Prostate gland (tissue), 2 donors: ENCODE results near the gene TMEM19. TPM values are rescaled to one million over a fixed set of nuclear protein-coding genes. Genes with fewer than 3 reads are reported as not detected.

Experiments
- DNase-seq: peaks from one replicate; pipeline ENCODE4 v3.0.0-alpha.2; 2019; ENCODE audit warnings: low spot score
- H3K27ac ChIP-seq, 2 donors: fragments of 200-600 bp; sonication (generic); 2 replicates each; pipeline ENCODE4 v1.5.1; 2017 to 2019
- H3K27me3 ChIP-seq: fragments of 200-600 bp; sonication (generic); replicated peaks from 2 replicates; pipeline ENCODE4 v1.5.1; 2019; ENCODE audit not compliant: insufficient read depth
- H3K36me3 ChIP-seq, 2 donors: fragments of 200-600 bp; sonication (generic); 1 replicate in 1 of 2; 2 replicates in 1 of 2; pipeline versions ENCODE4 v1.5.1 to v1.8.1; 2017 to 2019
- H3K4me1 ChIP-seq: fragments of 200-600 bp; sonication (generic); replicated peaks from 2 replicates; pipeline ENCODE4 v1.5.1; 2019
- H3K4me3 ChIP-seq, 2 donors: fragments of 200-600 bp; sonication (generic); 2 replicates each; pipeline ENCODE4 v1.5.1; 2017 to 2019
- H3K9me3 ChIP-seq: fragments of 200-600 bp; sonication (generic); 2 replicates; pipeline ENCODE4 v1.5.1; 2017
- POLR2A ChIP-seq: fragments of 450-650 bp; IDR thresholded peaks from one replicate; pipeline ENCODE4 v1.6.1; 2016; ENCODE audit warnings: antibody characterized with exemption, mild to moderate bottlenecking
- POLR2AphosphoS5 ChIP-seq: sonication (generic); formaldehyde crosslinking; IDR thresholded peaks from one replicate; pipeline ENCODE4 v1.6.1; 2017; ENCODE audit warnings: antibody characterized with exemption
- WGBS: methylation state at CpG from one replicate; pipeline ENCODE4 v1.1.5; 2018; 5-methylcytosine and 5-hydroxymethylcytosine counted together
- intact Hi-C: fragments of 100-400 bp; cut with DNase I; formaldehyde crosslinking; loops from one replicate; pipeline ENCODE4 v1.14.2; 2022
- total RNA-seq, 2 donors: library from RNA; depleted of rRNA; stranded (reverse); fragments of >200 nt; gene quantifications; one replicate each; pipeline ENCODE4 v1.1.0, GENCODE V29; 2016
- TF ChIP-seq, protein P1 (sequence below), 4 experiments: fragments of 200-600 bp in 2 of 4; fragments of 450-650 bp in 2 of 4; sonication (generic) in 2 of 4; IDR thresholded peaks; 1 replicate in 3 of 4; 2 replicates in 1 of 4; pipeline ENCODE4 v1.5.1; 2016 to 2019; ENCODE audit warnings: antibody characterized with exemption in 4 of 4, mild to moderate bottlenecking in 2 of 4, moderate library complexity in 2 of 4

The TMEM19 gene
- total RNA-seq, 2 donors from 2014 or later = 21.1 to 39.0 TPM

DNA sequence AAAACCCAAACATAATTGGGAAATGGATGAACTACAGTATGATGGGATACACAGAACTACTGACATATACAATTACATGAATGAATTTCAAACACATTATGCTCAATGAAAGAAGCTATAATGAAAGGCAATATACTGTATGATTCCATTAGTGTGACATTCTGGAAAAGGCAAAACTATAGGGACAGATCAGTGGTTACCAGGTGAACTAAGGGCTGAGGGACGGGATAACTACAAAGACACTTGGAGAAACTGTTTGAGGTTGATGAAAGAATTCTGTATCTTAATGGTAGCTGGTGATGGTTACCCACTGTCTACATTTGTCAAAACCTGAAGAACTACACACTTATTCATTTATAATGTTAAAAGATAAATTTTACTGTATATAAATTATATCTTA is 30.0 kb upstream of the TMEM19 start:
- no peaks in the 10 kb centered on the region for H3K36me3 ChIP-seq

DNA sequence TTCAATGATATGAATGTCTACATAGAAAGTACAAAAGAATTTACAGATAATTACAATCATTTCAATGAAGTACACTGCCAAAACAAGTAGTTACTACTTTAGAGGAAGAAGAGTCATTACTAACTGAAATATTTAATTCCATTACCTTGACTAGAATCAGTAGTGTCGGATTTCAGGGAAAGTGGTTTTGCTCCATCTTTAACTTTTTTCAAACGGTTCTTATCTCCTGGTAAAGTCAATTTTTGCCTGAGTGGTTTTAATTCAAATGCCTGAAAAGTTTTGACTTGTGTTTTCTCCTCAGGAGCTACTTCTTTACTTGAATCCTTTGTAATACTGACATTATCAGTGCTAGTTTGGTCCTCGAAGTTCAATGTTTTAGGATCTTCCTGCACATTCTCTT is 29.1 kb upstream of the TMEM19 start:
- no peaks in the 10 kb centered on the region for H3K27me3 ChIP-seq
- H3K36me3 ChIP-seq = no peaks in the 10 kb centered on the region

More for the DNA sequence above, 30.0 kb upstream of the TMEM19 start:
- Histone ChIP-seq H3K27me3 (no peaks in the 10 kb centered on the region), H3K9me3 (no peaks in the 10 kb centered on the region), H3K4me1 (no peaks in the 10 kb centered on the region), H3K27ac (no peak overlapping the region), H3K4me3 (no peak overlapping the region)
- TF ChIP-seq, protein P1, sequence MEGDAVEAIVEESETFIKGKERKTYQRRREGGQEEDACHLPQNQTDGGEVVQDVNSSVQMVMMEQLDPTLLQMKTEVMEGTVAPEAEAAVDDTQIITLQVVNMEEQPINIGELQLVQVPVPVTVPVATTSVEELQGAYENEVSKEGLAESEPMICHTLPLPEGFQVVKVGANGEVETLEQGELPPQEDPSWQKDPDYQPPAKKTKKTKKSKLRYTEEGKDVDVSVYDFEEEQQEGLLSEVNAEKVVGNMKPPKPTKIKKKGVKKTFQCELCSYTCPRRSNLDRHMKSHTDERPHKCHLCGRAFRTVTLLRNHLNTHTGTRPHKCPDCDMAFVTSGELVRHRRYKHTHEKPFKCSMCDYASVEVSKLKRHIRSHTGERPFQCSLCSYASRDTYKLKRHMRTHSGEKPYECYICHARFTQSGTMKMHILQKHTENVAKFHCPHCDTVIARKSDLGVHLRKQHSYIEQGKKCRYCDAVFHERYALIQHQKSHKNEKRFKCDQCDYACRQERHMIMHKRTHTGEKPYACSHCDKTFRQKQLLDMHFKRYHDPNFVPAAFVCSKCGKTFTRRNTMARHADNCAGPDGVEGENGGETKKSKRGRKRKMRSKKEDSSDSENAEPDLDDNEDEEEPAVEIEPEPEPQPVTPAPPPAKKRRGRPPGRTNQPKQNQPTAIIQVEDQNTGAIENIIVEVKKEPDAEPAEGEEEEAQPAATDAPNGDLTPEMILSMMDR (IDR thresholded peaks at IDR 0.05) = no peak
- intact Hi-C loops = no loop called here
- WGBS = 92% methylated on average over 1 of the region's 1 CpG
- DNase-seq = no peak

DNA sequence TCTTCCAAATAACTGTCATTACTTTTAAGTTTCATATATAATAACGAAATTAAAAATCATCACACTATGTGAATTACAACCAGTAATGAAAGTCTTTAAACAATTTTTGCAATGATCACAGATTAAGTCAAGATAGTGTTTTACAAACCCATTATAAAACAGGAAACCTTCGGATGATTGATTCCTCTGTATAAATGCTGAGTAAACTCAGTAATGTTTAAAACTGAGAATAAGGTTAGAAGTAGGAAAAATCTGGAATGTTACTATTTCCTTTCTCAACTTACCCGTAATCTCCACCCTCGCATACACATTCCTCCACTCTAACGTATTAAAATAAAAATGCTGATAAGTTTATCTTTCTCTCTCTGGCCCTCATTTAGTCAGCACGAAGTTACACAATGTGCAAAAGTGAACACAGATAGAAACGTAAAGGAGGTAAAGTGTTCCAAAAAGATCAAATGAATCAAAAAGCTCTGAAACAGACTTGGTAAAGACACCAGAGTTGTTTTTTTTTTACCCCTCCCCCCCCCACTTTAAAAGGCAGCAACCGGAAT is 23.8 kb upstream of the TMEM19 start:
- Histone ChIP-seq H3K4me1 (no peaks in the 10 kb centered on the region), H3K36me3 (no peaks in the 10 kb centered on the region), H3K4me3 (peak overlapping the region; percentile 83), H3K27ac (peak overlapping the region in 1 of 2 donors; percentile 97), H3K9me3 (no peaks in the 10 kb centered on the region), H3K27me3 (no peaks in the 10 kb centered on the region)
- DNase-seq = no peak
- TF ChIP-seq POLR2A = no peak
- TF ChIP-seq, protein P1 (IDR thresholded peaks at IDR 0.05) = no peak
- TF ChIP-seq POLR2AphosphoS5 = no peak
- 3% methylated on average over 8 of the region's 8 CpGs for WGBS
- intact Hi-C loops = no loop called here

More for the DNA sequence above, 29.1 kb upstream of the TMEM19 start:
- TF ChIP-seq, protein P1 (IDR thresholded peaks at IDR 0.05) = no peak
- TF ChIP-seq POLR2A (no peak), POLR2AphosphoS5 (no peak)
- Histone ChIP-seq H3K4me1 (no peaks in the 10 kb centered on the region), H3K9me3 (no peaks in the 10 kb centered on the region), H3K27ac (no peak overlapping the region), H3K4me3 (no peak overlapping the region)
- no peak for DNase-seq
- WGBS = 74% methylated on average over 3 of the region's 3 CpGs
- intact Hi-C loops = no loop called here

DNA sequence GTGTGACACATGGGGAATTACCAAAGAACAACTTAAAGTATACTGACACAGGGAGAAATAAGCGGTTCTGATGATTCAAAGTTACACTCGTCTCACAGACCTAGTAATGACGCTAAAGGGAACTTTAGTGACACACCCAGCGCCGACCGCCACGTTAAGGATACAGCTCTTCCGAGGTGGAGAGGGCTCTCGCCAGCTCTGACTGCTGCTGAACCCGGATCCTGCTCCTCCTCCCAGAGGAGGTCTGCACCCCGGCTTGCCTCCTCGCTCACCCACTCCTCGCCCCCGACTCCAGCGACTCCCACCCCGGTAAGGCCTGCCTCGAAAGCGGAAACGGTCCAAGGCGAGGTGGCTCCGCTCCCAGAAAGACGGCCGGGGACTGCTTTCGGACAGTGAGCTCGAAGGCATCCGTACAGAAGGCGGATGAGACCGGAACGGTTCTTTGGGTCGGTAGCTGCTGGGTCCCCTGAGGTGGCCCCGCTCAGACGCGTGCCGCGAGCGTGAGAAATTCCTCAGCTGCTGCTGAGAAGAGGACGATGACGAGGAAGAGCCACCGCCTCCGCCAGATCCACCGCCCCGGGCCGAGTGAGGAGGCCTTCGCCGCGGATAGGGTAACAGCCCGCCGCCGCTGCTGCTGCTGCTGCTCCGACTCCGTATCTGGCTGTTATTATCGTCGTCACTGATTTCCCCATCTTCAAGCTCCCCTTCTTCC is 22.9 kb upstream of the TMEM19 start:
- H3K27ac ChIP-seq = peak overlapping the region; percentile 96 to 97
- no peaks in the 10 kb centered on the region for H3K27me3 ChIP-seq
- H3K36me3 ChIP-seq = no peaks in the 10 kb centered on the region
- TF ChIP-seq POLR2AphosphoS5 (no peak), POLR2A (peak; percentile 53)
- TF ChIP-seq, protein P1 (IDR thresholded peaks at IDR 0.05) = no peak
- no peaks in the 10 kb centered on the region for H3K9me3 ChIP-seq
- intact Hi-C loops = no loop called here
- no peaks in the 10 kb centered on the region for H3K4me1 ChIP-seq
- WGBS = under 1% methylated on average over 53 of the region's 53 CpGs
- DNase-seq = peak; percentile 39
- peak overlapping the region; percentile 83 for H3K4me3 ChIP-seq
